PC-9 (cell line): ENCODE results near the gene TMEM117.

Experiments used
- CTCF ChIP-seq: fragments of 200-600 bp; sonication (generic); conservative IDR thresholded peaks from 2 replicates; pipeline ENCODE4 v1.6.1; 2017; ENCODE audit warnings: mixed run types, antibody characterized with exemption, mild to moderate bottlenecking, moderate library complexity
- EZH2 ChIP-seq: fragments of 200-600 bp; sonication (generic); IDR thresholded peaks from 2 replicates; pipeline ENCODE4 v1.8.0; 2017; ENCODE audit warnings: antibody characterized with exemption, low read depth

GRCh38 chr12:44101475-44101874 is 265.6 kb downstream of the TMEM117 start:
- TF ChIP-seq CTCF, result no peak
- TF ChIP-seq EZH2, result no peak
